GM20000 (cell line): Measurements from ENCODE around the gene ERICH2.

Experiments
- DNase-seq: peaks from one replicate; pipeline ENCODE4 v3.0.0; 2012; ENCODE audit warnings: low spot score
- CTCF ChIP-seq: IDR thresholded peaks from 2 replicates; pipeline ENCODE4 v1.5.1; 2012; ENCODE audit warnings: mild to moderate bottlenecking, control low read depth; ENCODE audit errors: extremely low read depth, missing control alignments

ERICH2 gene

GRCh38 chr2:170763232-170763631 lies 6.9 kb upstream of the ERICH2 start:
- TF ChIP-seq CTCF, result no peak
- DNase-seq, result no peak

- DNase-seq, result no peak
- TF ChIP-seq CTCF, result no peak
Observed at GRCh38 chr2:170764880-170765261, 5.3 kb upstream of the ERICH2 start.

GRCh38 chr2:170766693-170767092 lies 3.5 kb upstream of the ERICH2 start:
- no peak for TF ChIP-seq CTCF
- DNase-seq, result no peak

GRCh38 chr2:170770606-170771420 lies 635 bp downstream of the ERICH2 start:
- peak; percentile 94 for DNase-seq
- TF ChIP-seq CTCF, result no peak

GRCh38 chr2:170771421-170771937 lies 1.3 kb downstream of the ERICH2 start:
- DNase-seq, result peak; percentile 23
- no peak for TF ChIP-seq CTCF

GRCh38 chr2:170772295-170772694 lies 2.1 kb downstream of the ERICH2 start:
- no peak for DNase-seq
- TF ChIP-seq CTCF, result no peak

GRCh38 chr2:170774074-170774473 lies 3.9 kb downstream of the ERICH2 start:
- no peak for TF ChIP-seq CTCF
- no peak for DNase-seq
